Body of pancreas (tissue), 4 donors: ENCODE measurements around the gene ADRA2A. TPM values are rescaled to one million over a fixed set of nuclear protein-coding genes. Genes with fewer than 3 reads are reported as not detected.

ENCODE experiments used
- ATAC-seq: fragments of 150-250 bp; one replicate; pipeline ENCODE4 v1.9.1; 2016
- DNase-seq, 4 donors: peaks; one replicate each; pipeline ENCODE4 v3.0.0-alpha.2; 2019
- H3K27ac ChIP-seq, 4 donors: fragments of 200-600 bp; sonication (generic); 1 replicate in 3 of 4; 2 replicates in 1 of 4; pipeline versions ENCODE4 v1.5.1 to v1.6.1; 2016 to 2019; ENCODE audit warnings: mild to moderate bottlenecking in 1 of 4, mixed read lengths in 1 of 4, moderate library complexity in 1 of 4
- H3K27me3 ChIP-seq, 2 donors: fragments of 200-600 bp; sonication (generic); one replicate each; pipeline ENCODE4 v1.6.0; 2016; ENCODE audit warnings: mild to moderate bottlenecking in 1 of 2
- H3K36me3 ChIP-seq, 2 donors: fragments of 200-600 bp; sonication (generic); replicated peaks in 1 of 2; 2 replicates each; pipeline ENCODE4 v1.5.1; 2016; ENCODE audit warnings: low read depth in 2 of 2; ENCODE audit not compliant: insufficient read depth in 1 of 2
- H3K4me1 ChIP-seq: fragments of 200-600 bp; sonication (generic); one replicate; pipeline ENCODE4 v1.6.0; 2016
- H3K4me3 ChIP-seq, 2 donors: fragments of 200-600 bp; sonication (generic); 1 replicate in 1 of 2; 2 replicates in 1 of 2; pipeline ENCODE4 v1.5.1; 2016 to 2019
- H3K9me3 ChIP-seq, 3 donors: fragments of 200-600 bp; sonication (generic); 1 replicate in 2 of 3; 2 replicates in 1 of 3; pipeline ENCODE4 v1.5.1; 2016
- CTCF ChIP-seq, 7 experiments: fragments of 450-650 bp in 4 of 7; fragments of 200-600 bp in 3 of 7; sonication (generic) in 3 of 7; IDR thresholded peaks; one replicate each; pipeline ENCODE4 v1.5.1; 2016 to 2019; ENCODE audit warnings: antibody characterized with exemption in 7 of 7
- POLR2A ChIP-seq, 3 donors: fragments of 450-650 bp; IDR thresholded peaks; one replicate each; pipeline ENCODE4 v1.6.1; 2016; ENCODE audit warnings: antibody characterized with exemption in 3 of 3, mild to moderate bottlenecking in 2 of 3
- WGBS, 2 donors: methylation state at CpG; one replicate each; pipeline ENCODE4 v1.1.5; 2017; 5-methylcytosine and 5-hydroxymethylcytosine counted together
- intact Hi-C: fragments of 100-400 bp; cut with DNase I; formaldehyde crosslinking; loops from one replicate; pipeline ENCODE4 v1.15.1; 2023
- total RNA-seq, 2 donors: library from RNA; depleted of rRNA; stranded (reverse); fragments of >200 nt; gene quantifications; one replicate each; pipeline ENCODE4 v1.1.0, GENCODE V29; 2016

The ADRA2A gene
- total RNA-seq, 2 donors from 2014 or later = 25.4 to 115 TPM

- DNase-seq (no peak), ATAC-seq (no peak)
- Histone ChIP-seq H3K27me3 (peaks cover 0 to 7% of the 10 kb centered on the region in 2 donors), H3K9me3 (no peaks in the 10 kb centered on the region), H3K27ac (no peak overlapping the region), H3K4me1 (peaks cover 22% of the 10 kb centered on the region), H3K36me3 (no peaks in the 10 kb centered on the region), H3K4me3 (no peak overlapping the region)
- intact Hi-C loops = loop anchor here (10.0 kb wide), 2 partner anchors 129 to 279 kb away; no protein-coding TSS in a partner anchor
- TF ChIP-seq POLR2A (IDR thresholded peaks at IDR 0.05) (no peak), CTCF (IDR thresholded peaks at IDR 0.05) (no peak)
- 19 to 37% methylated on average over 11 to 18 of the region's 18 CpGs for WGBS, 2 donors
Observed at GRCh38 chr10:111075577-111076185, 1.1 kb upstream of the ADRA2A start.

- Histone ChIP-seq H3K27ac (peak overlapping the region in 3 of 4 donors; percentile 72 to 85 (median 77)), H3K36me3 (no peaks in the 10 kb centered on the region), H3K4me1 (peaks cover 25% of the 10 kb centered on the region), H3K27me3 (peaks cover 0 to 7% of the 10 kb centered on the region in 2 donors), H3K4me3 (peak overlapping the region; percentile 68 to 73), H3K9me3 (no peaks in the 10 kb centered on the region)
- WGBS, 2 donors = 0% methylated on average over 21 to 39 of the region's 39 CpGs
- intact Hi-C loops = loop anchor here (10.0 kb wide), 2 partner anchors 129 to 279 kb away; no protein-coding TSS in a partner anchor
- ATAC-seq (peak; percentile 70), DNase-seq (peak; percentile 66 to 81 (median 73))
- TF ChIP-seq POLR2A (IDR thresholded peaks at IDR 0.05) = no peak
- TF ChIP-seq CTCF (IDR thresholded peaks at IDR 0.05) = peak; percentile 66 to 93 (median 88)
Observed at GRCh38 chr10:111076191-111076681, 593 bp upstream of the ADRA2A start.

- whole genome bisulfite sequencing, 2 donors = 0 to 1% methylated on average over 14 to 15 of the region's 15 CpGs
- DNase-seq (no peak), ATAC-seq (no peak)
- Histone ChIP-seq H3K27me3 (peaks cover 0 to 7% of the 10 kb centered on the region in 2 donors), H3K4me3 (peak overlapping the region; percentile 68 to 73), H3K27ac (peak overlapping the region in 3 of 4 donors; percentile 72 to 85 (median 77)), H3K36me3 (no peaks in the 10 kb centered on the region), H3K4me1 (peaks cover 36% of the 10 kb centered on the region), H3K9me3 (no peaks in the 10 kb centered on the region)
- intact Hi-C loops = loop anchor here (10.0 kb wide), 2 partner anchors 127 to 277 kb away; no protein-coding TSS in a partner anchor
- TF ChIP-seq CTCF (IDR thresholded peaks at IDR 0.05) = no peak
- no peak for TF ChIP-seq POLR2A (IDR thresholded peaks at IDR 0.05)
Observed at GRCh38 chr10:111077479-111077784, 603 bp downstream of the ADRA2A start.

- ATAC-seq (peak; percentile 6), DNase-seq (peak; percentile 28 to 67 (median 42))
- Histone ChIP-seq H3K9me3 (no peaks in the 10 kb centered on the region), H3K27ac (peak overlapping the region in 3 of 4 donors; percentile 18 to 85 (median 72)), H3K27me3 (peaks cover 0 to 7% of the 10 kb centered on the region in 2 donors), H3K4me1 (peaks cover 41% of the 10 kb centered on the region), H3K36me3 (no peaks in the 10 kb centered on the region), H3K4me3 (peak overlapping the region; percentile 68 to 73)
- intact Hi-C loops = loop anchor here (10.0 kb wide), 2 partner anchors 127 to 277 kb away; no protein-coding TSS in a partner anchor
- no peak for TF ChIP-seq CTCF (IDR thresholded peaks at IDR 0.05)
- TF ChIP-seq POLR2A (IDR thresholded peaks at IDR 0.05) = peak in 2 of 3 donors; percentile 10 to 17
- 16 to 33% methylated on average over 37 to 77 of the region's 78 CpGs for WGBS, 2 donors
Observed at GRCh38 chr10:111077785-111078504, 1.1 kb downstream of the ADRA2A start.
